ENCODE data around the gene ACOX3.

DNA sequence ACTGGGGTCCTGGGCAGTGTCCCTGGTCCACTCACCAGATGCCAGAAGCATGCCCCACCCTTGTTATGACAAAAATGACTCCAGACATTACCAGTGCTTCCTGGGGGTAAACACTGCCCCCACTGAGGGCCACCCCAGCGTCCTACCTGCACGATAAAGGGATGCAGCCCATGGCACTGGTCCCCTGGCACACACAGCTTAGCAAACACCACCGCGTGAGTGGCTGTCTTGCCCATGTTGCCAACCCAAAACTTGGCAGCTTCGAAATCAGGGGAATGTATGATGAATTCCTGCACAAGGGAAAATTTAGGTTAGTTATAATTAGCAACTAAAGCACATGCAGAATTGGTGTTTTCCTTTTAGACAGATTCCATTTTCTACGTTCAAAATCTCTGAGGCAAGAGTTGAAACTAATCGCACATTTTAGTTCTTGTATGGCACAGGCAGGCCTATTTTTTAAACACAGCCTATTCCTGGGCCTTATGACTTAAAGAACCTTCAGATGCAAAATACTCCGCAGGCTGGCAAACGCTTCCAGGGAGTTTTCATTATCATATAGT lies 30.4 kb downstream of the ACOX3 start:
- TF ChIP-seq, protein P1, sequence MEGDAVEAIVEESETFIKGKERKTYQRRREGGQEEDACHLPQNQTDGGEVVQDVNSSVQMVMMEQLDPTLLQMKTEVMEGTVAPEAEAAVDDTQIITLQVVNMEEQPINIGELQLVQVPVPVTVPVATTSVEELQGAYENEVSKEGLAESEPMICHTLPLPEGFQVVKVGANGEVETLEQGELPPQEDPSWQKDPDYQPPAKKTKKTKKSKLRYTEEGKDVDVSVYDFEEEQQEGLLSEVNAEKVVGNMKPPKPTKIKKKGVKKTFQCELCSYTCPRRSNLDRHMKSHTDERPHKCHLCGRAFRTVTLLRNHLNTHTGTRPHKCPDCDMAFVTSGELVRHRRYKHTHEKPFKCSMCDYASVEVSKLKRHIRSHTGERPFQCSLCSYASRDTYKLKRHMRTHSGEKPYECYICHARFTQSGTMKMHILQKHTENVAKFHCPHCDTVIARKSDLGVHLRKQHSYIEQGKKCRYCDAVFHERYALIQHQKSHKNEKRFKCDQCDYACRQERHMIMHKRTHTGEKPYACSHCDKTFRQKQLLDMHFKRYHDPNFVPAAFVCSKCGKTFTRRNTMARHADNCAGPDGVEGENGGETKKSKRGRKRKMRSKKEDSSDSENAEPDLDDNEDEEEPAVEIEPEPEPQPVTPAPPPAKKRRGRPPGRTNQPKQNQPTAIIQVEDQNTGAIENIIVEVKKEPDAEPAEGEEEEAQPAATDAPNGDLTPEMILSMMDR (conservative IDR thresholded peaks at IDR 0.05 in 1 of 2, IDR thresholded peaks at IDR 0.05 in 1 of 2; ENCODE audit: low read depth in 1 of 2, low read length in 2 of 2) = no peak
- TF ChIP-seq EZH2 (IDR thresholded peaks at IDR 0.05; ENCODE audit: low read length, missing control alignments) = no peak

All from fibroblast of lung (primary cell).